ENCODE data around the gene MRGPRE. TPM values are rescaled to one million over a fixed set of nuclear protein-coding genes. Genes with fewer than 3 reads are reported as not detected.

The MRGPRE gene
- total and polyA plus RNA-seq, 2 donors (not counting 1 experiment from before 2014, with no cell fraction given), result not detected

GRCh38 chr11:3225826-3226750 is 6.1 kb downstream of the MRGPRE start:
- CTCF ChIA-PET, result no interaction called here
- Histone ChIP-seq H3K4me3 (ENCODE audit: control extremely low read depth in 1 of 5, extremely low read depth in 1 of 5, insufficient read depth in 1 of 5, low read depth in 2 of 5, low read length in 4 of 5) (no peak overlapping the region), H4K20me1 (ENCODE audit: control insufficient read depth, insufficient read depth, low read length, poor library complexity, severe bottlenecking) (no peaks in the 10 kb centered on the region), H3K27me3 (replicated peaks in 1 of 4; ENCODE audit: control extremely low read depth in 1 of 4, control insufficient read depth in 3 of 4, insufficient read depth in 4 of 4, low read length in 3 of 4) (peaks cover 0 to 3% (median 0%) of the 10 kb centered on the region in 4 experiments), H3K27ac (ENCODE audit: low read length in 2 of 2) (no peak overlapping the region), H3K36me3 (replicated peaks in 1 of 2; ENCODE audit: control extremely low read depth in 1 of 2, control insufficient read depth in 1 of 2, extremely low read depth in 1 of 2, insufficient read depth in 2 of 2, low read length in 1 of 2) (no peaks in the 10 kb centered on the region), H3K9me3 (ENCODE audit: control extremely low read depth in 1 of 3, control insufficient read depth in 2 of 3, insufficient read depth in 1 of 3, low read length in 2 of 3) (no peaks in the 10 kb centered on the region), H3K4me1 (ENCODE audit: control insufficient read depth in 2 of 2, insufficient read depth in 2 of 2, low read length in 2 of 2) (no peaks in the 10 kb centered on the region), H3K79me2 (ENCODE audit: control insufficient read depth, insufficient read depth, low read length) (no peaks in the 10 kb centered on the region), H2AFZ (ENCODE audit: insufficient read depth, low read depth, low read length, poor library complexity, severe bottlenecking) (no peak overlapping the region), H3K9ac (ENCODE audit: low read length) (no peak overlapping the region), H3K4me2 (replicated peaks; ENCODE audit: low read depth, low read length, poor library complexity, severe bottlenecking) (no peak overlapping the region)
- TF ChIP-seq CTCF (IDR thresholded peaks at IDR 0.05), result no peak
- no peak for TF ChIP-seq EZH2 (IDR thresholded peaks at IDR 0.05; ENCODE audit: borderline replicate concordance, insufficient read depth, low read depth, low read length, poor library complexity, severe bottlenecking)
- DNase-seq, result no peak
- 73% methylated on average over 20 of the region's 21 CpGs for WGBS (ENCODE audit: insufficient coverage)
- intact Hi-C loops (cut with micrococcal nuclease), result no loop called here
- POLR2A ChIA-PET, result no interaction called here
- no peak for ATAC-seq (ENCODE audit: low read depth)
- Mint-ChIP-seq H3K4me1 (no peaks in the 10 kb centered on the region), H3K4me3 (no peak overlapping the region), H3K9me3 (ENCODE audit: insufficient read depth) (no peaks in the 10 kb centered on the region), H3K27me3 (peaks cover 4% of the 10 kb centered on the region), H3K27ac (no peak overlapping the region)

- intact Hi-C loops (cut with micrococcal nuclease), result no loop called here
- Histone ChIP-seq H3K4me3 (ENCODE audit: control extremely low read depth in 1 of 5, extremely low read depth in 1 of 5, insufficient read depth in 1 of 5, low read depth in 2 of 5, low read length in 4 of 5) (no peak overlapping the region), H3K9me3 (ENCODE audit: control extremely low read depth in 1 of 3, control insufficient read depth in 2 of 3, insufficient read depth in 1 of 3, low read length in 2 of 3) (no peaks in the 10 kb centered on the region), H3K4me1 (ENCODE audit: control insufficient read depth in 2 of 2, insufficient read depth in 2 of 2, low read length in 2 of 2) (no peaks in the 10 kb centered on the region), H3K36me3 (replicated peaks in 1 of 2; ENCODE audit: control extremely low read depth in 1 of 2, control insufficient read depth in 1 of 2, extremely low read depth in 1 of 2, insufficient read depth in 2 of 2, low read length in 1 of 2) (no peaks in the 10 kb centered on the region), H3K4me2 (replicated peaks; ENCODE audit: low read depth, low read length, poor library complexity, severe bottlenecking) (no peak overlapping the region), H3K9ac (ENCODE audit: low read length) (no peak overlapping the region), H3K27ac (ENCODE audit: low read length in 2 of 2) (no peak overlapping the region), H4K20me1 (ENCODE audit: control insufficient read depth, insufficient read depth, low read length, poor library complexity, severe bottlenecking) (no peaks in the 10 kb centered on the region), H3K27me3 (replicated peaks in 1 of 4; ENCODE audit: control extremely low read depth in 1 of 4, control insufficient read depth in 3 of 4, insufficient read depth in 4 of 4, low read length in 3 of 4) (peaks cover 0 to 3% (median 0%) of the 10 kb centered on the region in 4 experiments), H3K79me2 (ENCODE audit: control insufficient read depth, insufficient read depth, low read length) (no peaks in the 10 kb centered on the region), H2AFZ (ENCODE audit: insufficient read depth, low read depth, low read length, poor library complexity, severe bottlenecking) (no peak overlapping the region)
- Mint-ChIP-seq H3K27ac (no peak overlapping the region), H3K4me1 (no peaks in the 10 kb centered on the region), H3K9me3 (ENCODE audit: insufficient read depth) (no peaks in the 10 kb centered on the region), H3K27me3 (peaks cover 4% of the 10 kb centered on the region), H3K4me3 (no peak overlapping the region)
- ATAC-seq (ENCODE audit: low read depth) (no peak), DNase-seq (no peak)
- CTCF ChIA-PET, result no interaction called here
- POLR2A ChIA-PET, result no interaction called here
- no peak for TF ChIP-seq EZH2 (IDR thresholded peaks at IDR 0.05; ENCODE audit: borderline replicate concordance, insufficient read depth, low read depth, low read length, poor library complexity, severe bottlenecking)
- TF ChIP-seq CTCF (IDR thresholded peaks at IDR 0.05), result no peak
- WGBS (ENCODE audit: insufficient coverage), result 94% methylated on average over 12 of the region's 17 CpGs
Measured at GRCh38 chr11:3225159-3225758, 7.0 kb downstream of the MRGPRE start.

Data from B cell (primary cell).